GM10266 (cell line): ENCODE data around the gene CKAP4.

Experiments
- DNase-seq: peaks from one replicate; pipeline ENCODE4 v3.0.0; 2012; ENCODE audit errors: extremely low spot score
- TF ChIP-seq, protein P1 (sequence below): IDR thresholded peaks from 2 replicates; pipeline ENCODE4 v1.5.1; 2012; ENCODE audit warnings: mild to moderate bottlenecking, low read depth; ENCODE audit not compliant: control insufficient read depth, insufficient read depth; ENCODE audit errors: missing control alignments

Gene CKAP4

DNA sequence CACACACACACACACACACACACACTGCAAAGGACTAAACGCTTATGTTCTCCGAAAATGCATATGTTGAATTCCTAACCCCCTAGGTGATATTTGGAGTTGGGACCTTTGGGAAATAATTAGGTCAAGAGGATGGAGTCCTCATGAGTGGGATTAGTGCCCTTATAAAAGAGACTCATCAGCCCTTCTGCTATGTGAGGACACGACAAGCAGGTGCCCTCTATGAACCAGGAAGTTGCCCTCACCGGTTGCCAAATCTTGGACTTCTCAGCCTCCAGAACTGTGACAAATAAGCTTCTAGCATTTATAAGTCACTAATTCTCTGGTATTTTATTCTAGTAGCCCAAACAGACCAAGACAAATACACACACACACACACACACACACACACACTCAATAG is 34.0 kb upstream of the CKAP4 start:
- no peak for DNase-seq
- TF ChIP-seq, protein P1, sequence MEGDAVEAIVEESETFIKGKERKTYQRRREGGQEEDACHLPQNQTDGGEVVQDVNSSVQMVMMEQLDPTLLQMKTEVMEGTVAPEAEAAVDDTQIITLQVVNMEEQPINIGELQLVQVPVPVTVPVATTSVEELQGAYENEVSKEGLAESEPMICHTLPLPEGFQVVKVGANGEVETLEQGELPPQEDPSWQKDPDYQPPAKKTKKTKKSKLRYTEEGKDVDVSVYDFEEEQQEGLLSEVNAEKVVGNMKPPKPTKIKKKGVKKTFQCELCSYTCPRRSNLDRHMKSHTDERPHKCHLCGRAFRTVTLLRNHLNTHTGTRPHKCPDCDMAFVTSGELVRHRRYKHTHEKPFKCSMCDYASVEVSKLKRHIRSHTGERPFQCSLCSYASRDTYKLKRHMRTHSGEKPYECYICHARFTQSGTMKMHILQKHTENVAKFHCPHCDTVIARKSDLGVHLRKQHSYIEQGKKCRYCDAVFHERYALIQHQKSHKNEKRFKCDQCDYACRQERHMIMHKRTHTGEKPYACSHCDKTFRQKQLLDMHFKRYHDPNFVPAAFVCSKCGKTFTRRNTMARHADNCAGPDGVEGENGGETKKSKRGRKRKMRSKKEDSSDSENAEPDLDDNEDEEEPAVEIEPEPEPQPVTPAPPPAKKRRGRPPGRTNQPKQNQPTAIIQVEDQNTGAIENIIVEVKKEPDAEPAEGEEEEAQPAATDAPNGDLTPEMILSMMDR = no peak

DNA sequence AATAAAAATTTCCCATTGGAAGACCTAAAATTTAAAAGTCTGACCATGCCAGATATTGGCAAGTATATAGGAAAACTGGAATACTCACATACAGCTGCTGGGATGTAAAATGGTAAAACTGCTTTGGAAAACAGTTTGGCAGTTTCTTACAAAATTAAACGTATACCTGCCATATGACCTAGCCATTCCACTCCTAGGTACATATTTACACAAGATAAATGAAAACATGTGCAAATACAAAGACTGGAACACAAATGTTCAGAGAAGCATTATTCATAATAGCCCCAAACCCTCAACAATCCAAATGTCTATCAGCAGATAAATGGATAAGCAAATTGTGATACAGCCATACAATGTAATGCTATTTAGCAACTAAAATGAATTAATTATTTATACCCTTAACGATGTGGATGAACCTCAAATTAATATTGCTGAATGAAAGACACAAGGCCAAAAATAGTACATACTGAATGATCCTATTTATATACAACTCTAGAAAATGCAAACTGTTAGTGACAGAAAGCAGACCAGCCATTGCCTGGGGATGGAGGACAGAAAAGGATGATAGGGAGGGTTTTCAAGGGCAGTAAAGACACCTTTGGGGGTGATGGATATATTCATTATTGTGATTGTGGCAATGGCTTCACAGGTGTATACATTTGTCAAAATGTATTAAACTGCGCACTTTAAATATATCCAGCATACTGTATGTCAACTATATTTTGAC is 33.4 kb upstream of the CKAP4 start:
- TF ChIP-seq, protein P1 = no peak
- DNase-seq = no peak

DNA sequence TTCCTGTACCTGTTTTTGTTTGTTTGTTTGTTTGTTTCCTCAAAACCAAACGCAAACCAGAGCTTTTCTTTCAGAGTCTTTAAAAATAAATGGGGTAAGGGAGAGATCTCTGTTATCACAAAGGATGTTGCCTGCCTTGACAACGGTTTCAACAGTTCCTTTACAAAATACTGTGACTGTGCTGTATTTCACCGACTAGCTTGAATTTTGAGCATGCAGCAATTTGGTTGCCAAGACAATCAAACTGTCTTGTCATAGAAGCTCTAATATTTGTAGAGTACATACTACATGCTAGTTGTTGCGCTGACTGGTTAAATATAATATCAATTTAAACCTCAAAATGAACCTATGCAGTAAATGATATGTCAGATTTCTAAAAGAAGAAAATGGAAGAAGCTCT is 32.3 kb upstream of the CKAP4 start:
- no peak for DNase-seq
- TF ChIP-seq, protein P1 = no peak

DNA sequence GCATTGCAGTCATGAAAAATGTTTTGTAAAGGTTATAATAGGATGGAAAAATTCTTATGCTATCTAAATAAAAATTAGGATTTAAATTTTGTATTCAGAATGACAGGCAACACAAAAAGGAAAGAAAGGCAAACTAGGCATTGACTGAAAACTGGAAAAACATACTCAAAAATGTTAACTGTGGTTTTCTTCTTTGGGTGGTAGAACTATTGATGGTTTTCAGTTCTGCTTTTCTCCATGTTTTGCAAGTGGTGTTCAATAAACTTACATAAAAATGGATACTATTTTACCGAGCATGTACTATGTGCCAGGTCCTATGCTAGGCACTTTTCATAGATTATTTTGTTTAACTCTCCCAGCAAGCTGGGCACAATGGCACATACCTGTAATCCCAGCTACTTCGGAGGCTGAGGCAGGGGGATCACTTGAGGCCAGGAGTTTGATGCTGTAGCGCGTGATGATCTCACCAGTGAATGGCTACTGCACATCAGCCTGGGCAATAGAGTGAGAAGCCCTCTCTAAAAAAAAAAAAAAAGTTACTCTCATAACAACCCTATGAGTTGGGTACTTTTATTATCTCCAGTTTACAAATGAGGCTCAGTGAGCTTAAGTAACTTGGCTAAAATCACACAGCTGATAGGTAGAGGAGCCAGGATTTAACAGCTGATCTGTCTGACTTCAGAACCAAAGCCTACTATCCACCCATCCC is 28.4 kb upstream of the CKAP4 start:
- DNase-seq = no peak
- TF ChIP-seq, protein P1 = no peak

DNA sequence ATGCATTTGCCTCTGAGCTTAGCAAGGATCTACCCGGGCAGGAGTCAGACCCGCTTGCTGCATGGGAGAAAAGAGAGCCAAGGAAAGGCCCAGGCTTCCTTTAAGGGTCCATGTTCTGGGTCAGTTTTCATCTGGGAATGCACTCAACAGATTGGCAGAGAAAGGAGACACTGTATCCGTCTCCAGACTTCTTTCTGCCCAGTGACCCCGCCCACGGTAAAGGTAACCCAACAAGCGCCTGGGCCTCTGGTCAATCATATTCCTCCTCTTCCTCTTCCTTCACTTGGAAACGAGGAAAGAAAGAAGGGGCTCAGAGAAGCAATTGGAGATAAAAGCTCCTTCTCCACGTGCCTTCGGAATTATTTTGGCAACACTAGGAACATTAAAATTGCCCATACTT is 27.6 kb upstream of the CKAP4 start:
- no peak for DNase-seq
- TF ChIP-seq, protein P1 = no peak

DNA sequence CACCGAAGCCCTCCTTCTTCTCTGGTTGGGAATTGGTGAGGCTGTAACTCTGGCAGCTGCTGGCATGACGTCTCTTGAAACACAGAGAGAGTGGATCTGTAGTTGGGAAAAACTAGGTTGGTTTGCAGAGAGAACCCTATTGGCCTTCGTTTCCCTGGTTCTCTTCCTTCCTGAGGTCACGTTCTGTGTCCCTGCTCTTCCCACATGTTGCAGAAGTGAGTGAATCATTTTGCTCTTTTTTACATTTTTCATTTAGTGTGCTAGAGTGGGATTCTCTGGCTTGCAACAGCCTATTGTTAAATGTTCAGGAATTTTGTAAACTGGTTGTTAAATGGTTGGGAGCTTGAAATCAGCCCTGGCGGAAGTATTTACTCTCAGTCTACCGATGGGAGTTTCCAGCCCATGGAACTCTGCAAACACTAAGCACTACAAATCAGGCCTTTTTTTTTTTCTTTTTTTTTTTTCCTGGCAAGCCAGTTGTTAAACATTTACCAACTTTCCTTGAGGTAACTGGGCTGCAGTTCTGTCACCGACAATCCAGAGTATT is 26.8 kb upstream of the CKAP4 start:
- TF ChIP-seq, protein P1 = no peak
- no peak for DNase-seq

DNA sequence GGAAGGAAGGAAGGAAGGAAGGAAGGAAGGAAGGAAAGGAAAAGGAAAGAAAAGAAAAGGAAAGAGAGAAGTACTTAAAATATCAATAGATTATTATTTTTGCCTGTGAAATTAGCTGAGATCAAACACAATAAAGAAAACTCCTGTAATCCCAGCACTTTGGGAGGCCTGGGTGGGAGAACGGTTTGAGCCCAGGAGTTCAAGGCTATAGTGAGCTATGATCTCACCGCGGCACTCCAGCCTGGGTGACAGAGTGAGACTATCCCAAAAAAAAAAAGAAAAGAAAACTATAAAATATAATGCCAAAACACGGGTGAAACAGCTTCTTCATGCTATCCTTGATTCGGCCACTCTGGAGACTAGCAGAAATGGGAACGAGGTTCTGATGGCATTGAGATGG is 26.2 kb upstream of the CKAP4 start:
- no peak for DNase-seq
- TF ChIP-seq, protein P1 = no peak
